HG03108 (cell line): Measurements from ENCODE around the gene CHD6.

ENCODE experiments used
- ATAC-seq: cut with Tn5 transposase; IDR thresholded peaks from one replicate; pipeline ENCODE4 v1.9.1; 2021; ENCODE audit warnings: moderate library complexity; ENCODE audit not compliant: unreplicated experiment

Gene CHD6

DNA sequence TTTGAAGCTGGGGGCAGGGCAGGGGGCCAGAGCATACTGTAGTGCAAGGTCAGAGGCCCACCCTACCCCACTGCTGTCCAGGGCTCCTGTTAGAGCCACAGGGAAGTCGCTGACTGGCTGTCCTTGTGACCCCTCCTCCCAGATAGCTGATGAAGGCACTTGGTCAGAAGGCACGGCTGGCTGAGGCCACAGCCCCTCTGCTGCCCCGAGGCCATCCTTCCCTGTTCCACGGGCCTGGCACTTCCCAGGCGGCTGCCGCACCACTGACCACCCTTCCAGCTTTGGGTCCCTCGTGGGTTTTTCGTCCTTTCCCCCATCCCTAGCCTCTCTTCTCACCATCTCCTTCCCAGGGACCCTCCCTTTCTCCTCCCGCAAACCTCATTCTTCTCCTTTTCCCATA lies 242.3 kb downstream of the CHD6 start:
- ATAC-seq: no peak

GRCh38 chr20:41373931-41374920 lies 244.0 kb downstream of the CHD6 start:
- ATAC-seq: no peak

- no peak for ATAC-seq
Observed at GRCh38 chr20:41373251-41373783, 244.9 kb downstream of the CHD6 start.

- no peak for ATAC-seq
Observed at GRCh38 chr20:41371371-41371770, 246.8 kb downstream of the CHD6 start.

DNA sequence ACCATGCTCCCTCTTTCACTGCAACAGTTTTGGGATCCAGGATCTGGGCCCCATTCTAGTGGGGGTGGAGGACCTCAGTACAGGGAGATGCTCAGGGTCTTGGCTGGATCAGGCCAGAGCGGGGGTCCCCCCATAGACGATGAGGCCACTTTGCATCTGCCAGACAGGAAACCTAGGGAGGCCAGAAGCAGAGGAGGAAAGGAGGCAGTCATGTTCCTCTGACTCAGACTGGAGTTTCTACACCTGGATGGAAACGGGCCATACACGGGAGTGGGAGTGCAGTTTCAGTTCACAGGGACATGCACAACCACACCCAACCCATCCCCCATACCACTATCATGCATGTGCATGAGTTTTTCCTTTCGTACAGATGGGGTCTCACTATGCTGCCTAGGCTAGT lies 248.0 kb downstream of the CHD6 start:
- ATAC-seq: no peak

GRCh38 chr20:41369673-41370072 lies 248.5 kb downstream of the CHD6 start:
- ATAC-seq: no peak

GRCh38 chr20:41367956-41368355 lies 250.2 kb downstream of the CHD6 start:
- ATAC-seq: no peak

DNA sequence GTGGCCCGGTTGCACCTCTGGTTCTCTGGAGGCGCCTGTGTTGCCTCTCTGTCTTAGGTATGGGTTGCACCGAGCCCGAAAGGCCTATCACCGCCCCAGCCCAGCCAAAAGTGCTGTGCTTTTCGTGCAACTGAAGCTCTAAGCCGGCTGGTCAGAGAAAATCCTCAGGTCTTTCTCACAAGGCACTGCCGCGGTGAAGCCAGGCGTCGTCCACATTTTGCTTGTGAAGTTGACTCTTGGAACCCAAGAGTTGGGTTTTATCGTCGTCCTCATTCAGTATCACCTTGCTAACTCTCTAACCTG lies 250.8 kb downstream of the CHD6 start:
- no peak for ATAC-seq

- ATAC-seq: no peak
Observed at GRCh38 chr20:41366546-41367392, 251.4 kb downstream of the CHD6 start, which contains the start of gene EMILIN3. EMILIN3 (minus strand) TSS chr20:41366818; CDS start chr20:41366634, 184 bp downstream.

- ATAC-seq: no peak
Observed at GRCh38 chr20:41365777-41366545, 252.2 kb downstream of the CHD6 start.

- ATAC-seq: no peak
Observed at GRCh38 chr20:41364967-41365765, 253.0 kb downstream of the CHD6 start.

- ATAC-seq: no peak
Observed at GRCh38 chr20:41364236-41364855, 253.8 kb downstream of the CHD6 start.

- no peak for ATAC-seq
Observed at GRCh38 chr20:41363601-41364000, 254.6 kb downstream of the CHD6 start.

- ATAC-seq: no peak
Observed at GRCh38 chr20:41362748-41363140, 255.4 kb downstream of the CHD6 start.

DNA sequence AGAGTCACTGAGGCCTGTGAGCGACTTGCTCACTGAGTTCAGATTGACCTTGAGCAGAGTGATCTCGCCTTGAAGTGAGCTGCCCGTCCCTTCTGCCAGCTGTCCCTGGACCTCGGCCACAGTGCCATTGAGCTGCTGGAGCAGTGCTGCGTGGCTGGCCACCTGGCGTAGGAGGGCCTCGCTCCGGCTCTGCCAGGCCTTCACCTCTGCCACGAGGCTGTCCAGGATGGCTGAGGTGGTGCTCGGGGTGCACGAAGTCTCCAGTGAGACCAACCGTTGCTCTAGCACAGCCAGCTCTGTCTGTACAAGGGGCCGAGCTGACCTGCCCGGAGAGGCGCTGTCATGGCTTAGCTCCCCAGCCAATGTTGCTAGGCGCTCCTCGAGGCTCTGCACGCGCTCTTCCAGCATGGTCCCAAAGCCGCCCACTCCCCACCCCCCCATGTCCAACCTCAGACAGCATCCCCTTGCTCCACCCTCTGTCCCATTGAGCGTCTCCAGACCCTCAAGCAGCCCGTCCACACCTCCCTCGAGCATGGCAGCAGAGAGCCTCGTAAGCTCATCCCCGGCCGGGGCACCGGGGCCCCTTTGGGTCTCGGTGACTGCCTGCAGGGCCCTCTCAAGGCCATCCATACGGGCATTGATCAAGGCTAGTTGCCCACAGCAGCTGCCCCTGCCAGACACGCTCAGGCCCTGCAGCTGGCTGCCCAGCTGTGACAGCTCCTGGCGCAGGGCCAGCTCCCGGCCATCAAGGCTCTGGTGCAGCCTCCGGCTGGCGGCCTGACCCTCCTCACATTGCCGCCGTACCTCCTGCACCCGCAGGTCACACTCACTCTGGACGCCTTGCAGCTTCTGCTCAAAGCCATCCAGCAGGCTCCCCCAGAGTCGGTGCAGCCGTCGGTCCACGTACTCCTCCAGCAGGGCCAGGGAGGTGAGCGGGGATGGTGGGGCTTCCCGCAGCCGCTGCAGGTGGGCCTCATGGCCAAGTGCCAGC lies 256.1 kb downstream of the CHD6 start:
- no peak for ATAC-seq

GRCh38 chr20:41360831-41361756 lies 257.1 kb downstream of the CHD6 start:
- ATAC-seq: no peak

DNA sequence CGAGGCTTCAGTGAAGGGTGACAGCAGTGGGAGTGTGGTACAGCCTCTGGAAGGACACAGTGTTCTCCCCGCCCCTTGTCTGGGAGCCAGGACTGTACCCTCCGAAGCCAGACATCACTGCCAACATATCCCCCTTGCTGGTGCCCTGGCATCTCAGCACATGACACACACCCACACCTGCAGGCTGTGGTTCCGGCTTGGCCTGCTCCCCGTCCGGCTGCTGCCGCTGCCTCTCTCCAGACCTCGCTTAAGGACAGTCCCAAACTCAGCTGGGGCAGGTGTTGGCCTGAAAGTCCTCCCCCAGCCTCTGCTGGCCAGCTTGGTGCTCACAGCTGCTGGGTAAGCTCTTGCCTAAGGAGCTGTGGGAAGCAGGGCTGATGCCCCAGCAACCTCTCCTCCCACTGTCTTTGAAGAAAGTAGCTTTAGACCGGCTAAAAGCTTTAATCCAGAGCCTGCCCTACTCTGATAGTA lies 258.6 kb downstream of the CHD6 start:
- ATAC-seq: no peak
